Measurements from ENCODE around the gene RBM19.

RBM19 gene

GRCh38 chr12:113870035-113870434, 96.1 kb downstream of the RBM19 start:
- no peak for DNase-seq (ENCODE audit: low read depth)
- TF ChIP-seq, protein P1, sequence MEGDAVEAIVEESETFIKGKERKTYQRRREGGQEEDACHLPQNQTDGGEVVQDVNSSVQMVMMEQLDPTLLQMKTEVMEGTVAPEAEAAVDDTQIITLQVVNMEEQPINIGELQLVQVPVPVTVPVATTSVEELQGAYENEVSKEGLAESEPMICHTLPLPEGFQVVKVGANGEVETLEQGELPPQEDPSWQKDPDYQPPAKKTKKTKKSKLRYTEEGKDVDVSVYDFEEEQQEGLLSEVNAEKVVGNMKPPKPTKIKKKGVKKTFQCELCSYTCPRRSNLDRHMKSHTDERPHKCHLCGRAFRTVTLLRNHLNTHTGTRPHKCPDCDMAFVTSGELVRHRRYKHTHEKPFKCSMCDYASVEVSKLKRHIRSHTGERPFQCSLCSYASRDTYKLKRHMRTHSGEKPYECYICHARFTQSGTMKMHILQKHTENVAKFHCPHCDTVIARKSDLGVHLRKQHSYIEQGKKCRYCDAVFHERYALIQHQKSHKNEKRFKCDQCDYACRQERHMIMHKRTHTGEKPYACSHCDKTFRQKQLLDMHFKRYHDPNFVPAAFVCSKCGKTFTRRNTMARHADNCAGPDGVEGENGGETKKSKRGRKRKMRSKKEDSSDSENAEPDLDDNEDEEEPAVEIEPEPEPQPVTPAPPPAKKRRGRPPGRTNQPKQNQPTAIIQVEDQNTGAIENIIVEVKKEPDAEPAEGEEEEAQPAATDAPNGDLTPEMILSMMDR (IDR thresholded peaks at IDR 0.05; ENCODE audit: insufficient read depth, low read depth, low read length, missing control alignments): no peak
- H3K4me3 ChIP-seq (ENCODE audit: low read length): no peak overlapping the region

- DNase-seq (ENCODE audit: low read depth): no peak
- TF ChIP-seq, protein P1 (IDR thresholded peaks at IDR 0.05; ENCODE audit: insufficient read depth, low read depth, low read length, missing control alignments): no peak
- no peak overlapping the region for H3K4me3 ChIP-seq (ENCODE audit: low read length)
Observed at GRCh38 chr12:113868365-113868764, 97.8 kb downstream of the RBM19 start.

DNA sequence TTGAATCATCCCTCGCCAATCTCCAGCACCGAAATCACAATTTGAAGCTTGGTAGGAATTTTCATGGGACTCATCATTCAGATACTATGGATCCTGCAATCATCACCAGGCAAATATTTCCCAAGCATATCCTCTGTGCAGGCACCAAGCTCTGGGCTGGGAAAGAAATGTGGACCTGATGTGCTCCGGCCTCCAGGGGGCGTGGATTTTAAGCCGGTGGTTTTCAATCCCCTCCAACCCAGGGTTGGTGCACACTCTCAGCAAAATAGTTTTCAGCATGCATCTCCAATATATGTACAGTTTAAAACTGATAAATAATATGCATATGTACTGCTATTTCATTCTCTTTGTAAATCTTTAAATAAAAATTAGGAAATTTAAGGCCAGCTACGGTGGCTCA, 98.9 kb downstream of the RBM19 start:
- TF ChIP-seq, protein P1 (IDR thresholded peaks at IDR 0.05; ENCODE audit: insufficient read depth, low read depth, low read length, missing control alignments): peak; percentile 41
- H3K4me3 ChIP-seq (ENCODE audit: low read length): no peak overlapping the region
- DNase-seq (ENCODE audit: low read depth): peak; percentile 27

- no peak overlapping the region for H3K4me3 ChIP-seq (ENCODE audit: low read length)
- TF ChIP-seq, protein P1 (IDR thresholded peaks at IDR 0.05; ENCODE audit: insufficient read depth, low read depth, low read length, missing control alignments): no peak
- DNase-seq (ENCODE audit: low read depth): no peak
Observed at GRCh38 chr12:113866496-113866895, 99.6 kb downstream of the RBM19 start.

DNA sequence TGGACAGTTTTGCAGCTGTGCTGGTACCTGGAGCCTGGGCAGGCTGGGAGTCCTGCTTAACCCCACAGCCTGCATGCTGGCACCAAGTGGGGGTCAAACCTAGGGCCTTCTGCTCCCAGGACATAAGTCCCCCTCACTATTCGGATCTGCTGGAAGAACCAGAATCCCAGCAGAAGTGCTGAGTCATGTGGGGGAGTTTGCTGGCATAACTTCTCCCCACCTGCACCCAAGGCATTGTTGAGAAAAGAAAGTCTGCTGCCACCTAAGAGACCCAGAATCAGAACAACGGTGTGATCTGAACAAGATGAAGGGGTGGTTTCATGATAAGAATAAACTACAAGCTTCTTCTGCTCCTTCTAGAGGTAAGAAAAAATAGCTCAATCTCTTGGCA, 102.7 kb downstream of the RBM19 start:
- no peak overlapping the region for H3K4me3 ChIP-seq (ENCODE audit: low read length)
- DNase-seq (ENCODE audit: low read depth): peak; percentile 14
- TF ChIP-seq, protein P1 (IDR thresholded peaks at IDR 0.05; ENCODE audit: insufficient read depth, low read depth, low read length, missing control alignments): no peak

DNA sequence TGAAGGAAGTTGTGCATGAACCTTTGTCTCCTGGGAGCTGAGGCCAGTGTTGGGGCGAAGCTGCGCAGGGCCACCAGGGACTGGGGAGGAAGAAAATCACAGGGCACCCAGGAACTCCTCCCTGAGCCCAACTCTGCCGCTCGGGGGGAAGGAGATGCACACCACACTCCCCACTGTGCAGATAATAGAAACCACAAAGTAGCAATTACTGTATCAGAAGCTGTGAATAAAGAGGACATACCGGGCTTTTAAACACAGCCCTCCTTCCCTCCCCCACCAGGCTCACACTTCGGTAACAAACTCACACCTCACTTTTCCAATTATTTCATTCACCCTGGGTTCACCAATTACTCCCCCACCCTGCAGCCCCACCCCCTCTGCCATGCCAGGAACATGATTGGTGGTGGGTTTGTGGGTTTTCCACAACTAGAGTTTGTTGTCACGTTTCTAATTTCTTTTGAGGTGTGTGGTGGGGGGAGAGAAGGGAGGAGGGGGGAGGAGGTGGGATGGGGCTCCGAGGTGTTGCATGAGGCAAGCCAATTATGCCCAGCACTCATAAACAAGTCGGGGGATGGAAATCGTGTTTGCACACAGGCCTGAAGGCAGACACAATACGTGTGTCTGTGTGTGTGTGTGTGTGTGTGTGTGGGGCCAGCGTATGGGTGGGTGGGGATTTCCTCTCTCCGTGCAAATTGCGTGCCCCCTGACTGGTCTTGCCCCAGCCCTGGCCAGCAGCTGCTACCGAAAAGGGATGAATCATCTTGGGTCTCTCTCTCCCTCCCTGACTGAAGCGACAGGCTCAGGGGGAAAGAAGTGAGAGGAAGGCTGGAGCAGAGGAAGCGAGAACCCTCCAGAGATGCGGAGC, 103.3 kb downstream of the RBM19 start:
- no peak overlapping the region for H3K4me3 ChIP-seq (ENCODE audit: low read length)
- TF ChIP-seq, protein P1 (IDR thresholded peaks at IDR 0.05; ENCODE audit: insufficient read depth, low read depth, low read length, missing control alignments): no peak
- DNase-seq (ENCODE audit: low read depth): peak; percentile 30
